Measurements from ENCODE around the gene COLQ.
"Not testable (repeated sequence)": the region's sequence is repeated elsewhere in the genome, so short reads cannot be mapped to it uniquely, and the experiment has no call there.

The COLQ gene

DNA sequence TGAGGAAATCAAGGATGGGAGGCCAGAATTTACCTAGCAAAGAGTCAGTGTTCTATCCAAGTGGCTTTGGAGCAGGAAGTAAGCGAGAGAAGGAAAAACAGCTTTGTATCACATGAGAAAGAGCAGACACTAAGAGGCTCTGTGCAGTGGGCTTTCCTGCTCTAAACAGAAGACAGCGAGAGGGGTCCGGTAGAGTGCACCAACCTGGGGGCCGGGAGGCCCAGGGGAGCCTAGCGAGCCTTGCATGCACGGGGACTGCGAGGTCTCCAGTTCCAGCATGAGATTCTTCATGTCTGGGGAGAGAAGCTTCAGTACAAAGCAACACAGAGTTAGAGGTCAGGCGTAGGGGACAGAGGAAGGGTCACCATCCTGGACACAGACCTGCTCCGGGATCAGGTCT, 33.5 kb downstream of the COLQ start:
- DNase-seq, result no peak

DNA sequence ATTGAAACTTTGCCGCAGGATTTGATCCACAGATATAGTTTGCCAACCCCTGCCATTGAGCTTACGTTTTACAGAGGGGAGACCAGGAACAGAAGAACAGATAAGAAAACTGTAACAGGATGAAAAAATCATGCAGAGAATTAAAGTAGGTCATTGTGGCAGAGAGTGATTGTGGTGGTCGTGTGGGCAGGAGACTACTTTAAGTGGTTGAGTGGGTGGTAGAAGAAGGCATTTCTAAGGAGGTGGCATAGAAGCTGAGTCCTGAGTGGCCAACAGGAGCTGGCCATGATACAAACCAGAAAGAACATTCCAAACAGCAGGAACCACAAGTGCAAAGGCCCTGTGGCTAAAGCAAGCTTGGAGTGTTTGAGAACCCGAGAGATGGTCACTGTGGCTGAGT, 34.5 kb downstream of the COLQ start:
- DNase-seq, result no peak

DNA sequence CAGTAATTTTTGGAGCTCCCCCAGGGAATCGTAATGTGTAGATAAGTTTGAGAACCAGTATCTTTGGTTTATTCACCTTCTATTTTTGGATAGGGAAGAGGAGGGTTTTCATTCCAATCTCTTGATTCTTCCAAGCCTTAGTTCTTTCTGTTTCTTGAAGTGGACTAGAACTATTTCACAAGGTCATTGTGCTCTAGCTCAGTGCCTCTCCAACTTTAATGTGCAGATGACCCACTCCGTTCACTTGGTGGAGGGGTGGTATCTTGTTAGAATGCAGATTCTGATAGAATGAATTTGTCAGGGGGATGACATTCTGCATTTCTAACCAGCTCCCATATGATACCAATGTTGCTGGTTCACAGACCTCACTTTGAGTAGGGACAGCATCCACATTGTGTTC, 35.5 kb downstream of the COLQ start:
- no peak for DNase-seq

DNA sequence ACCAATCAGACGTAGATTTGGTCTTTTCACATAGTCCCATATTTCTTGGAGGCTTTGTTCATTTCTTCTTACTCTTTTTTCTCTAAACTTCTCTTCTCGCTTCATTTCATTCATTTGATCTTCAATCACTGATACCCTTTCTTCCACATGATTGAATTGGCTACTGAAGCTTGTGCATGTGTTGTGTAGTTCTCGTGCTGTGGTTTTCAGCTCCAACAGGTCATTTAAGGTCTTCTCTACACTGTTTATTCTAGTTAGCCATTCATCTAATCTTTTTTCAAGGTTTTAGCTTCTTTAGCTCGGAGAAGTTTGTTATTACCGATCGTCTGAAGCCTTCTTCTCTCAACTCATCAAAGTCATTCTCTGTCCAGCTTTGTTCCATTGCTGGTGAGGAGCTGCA, 37.0 kb downstream of the COLQ start:
- DNase-seq, result not testable (repeated sequence)

GRCh38 chr3:15479400-15480224, 41.9 kb downstream of the COLQ start:
- DNase-seq, result no peak

DNA sequence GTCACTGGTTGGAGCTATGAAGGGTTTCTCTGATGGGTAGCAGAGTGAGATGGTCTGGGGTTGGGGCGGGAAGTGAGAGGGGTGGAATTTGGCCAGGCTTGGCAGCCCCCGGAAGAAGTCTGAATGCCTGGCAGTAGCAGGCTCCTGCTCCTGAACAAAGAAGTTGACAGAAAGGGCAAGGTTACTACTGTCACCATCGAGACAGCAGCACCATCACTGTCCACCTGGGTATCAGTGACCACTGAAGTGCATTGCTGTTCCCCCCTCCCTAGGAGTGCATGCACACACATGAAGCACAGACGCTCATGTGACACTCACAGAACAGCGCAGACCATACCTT, 42.9 kb downstream of the COLQ start:
- DNase-seq, result no peak

DNA sequence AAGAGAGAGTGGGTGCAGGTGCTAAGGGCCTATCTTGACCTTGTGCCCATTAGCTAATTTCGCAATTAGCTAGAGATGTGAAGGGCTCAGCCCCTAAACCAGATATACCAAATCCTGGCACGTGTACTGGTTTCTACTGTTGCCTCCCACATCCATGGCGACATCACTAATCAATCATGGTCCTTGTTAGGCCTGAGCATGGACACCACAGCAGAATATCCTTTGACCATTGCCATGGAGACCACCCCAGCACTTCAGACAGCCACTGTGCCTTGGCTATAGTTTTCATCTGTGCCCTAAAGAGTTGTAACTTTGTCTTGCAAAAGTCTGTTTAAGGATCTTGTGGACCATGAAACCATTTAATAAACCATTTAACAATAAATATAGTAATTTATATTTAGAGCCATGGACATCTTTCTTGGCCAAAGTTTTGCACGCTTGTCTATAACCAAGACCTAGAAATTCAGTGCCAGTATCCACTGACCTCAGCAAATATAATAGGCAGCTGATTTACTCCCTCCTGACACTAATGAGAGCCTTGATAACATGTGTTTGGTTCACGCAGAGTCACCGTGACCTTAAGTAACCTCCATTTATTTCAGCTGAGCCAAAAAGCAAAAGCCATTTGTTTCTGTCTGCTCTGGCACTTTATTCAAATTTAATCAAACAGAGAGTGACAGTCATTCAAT, 43.4 kb downstream of the COLQ start:
- no peak for DNase-seq

GRCh38 chr3:15476378-15476777, 45.1 kb downstream of the COLQ start:
- DNase-seq, result no peak

- DNase-seq, result no peak
These were observed 46.3 kb downstream of the COLQ start for GRCh38 chr3:15475161-15475560.

- DNase-seq, result no peak
These were observed 49.6 kb downstream of the COLQ start for GRCh38 chr3:15471861-15472260.

- DNase-seq, result no peak
These were observed 50.7 kb downstream of the COLQ start for GRCh38 chr3:15470849-15471248.

- no peak for DNase-seq
These were observed 51.2 kb downstream of the COLQ start for GRCh38 chr3:15470261-15470660.

GRCh38 chr3:15467227-15468181, 54.0 kb downstream of the COLQ start:
- DNase-seq, result no peak

- DNase-seq, result no peak
These were observed 55.5 kb downstream of the COLQ start for GRCh38 chr3:15465876-15466585.

- DNase-seq, result no peak
These were observed 59.1 kb downstream of the COLQ start for GRCh38 chr3:15462451-15462850.

GRCh38 chr3:15460891-15461531, 60.5 kb downstream of the COLQ start:
- DNase-seq, result no peak

- no peak for DNase-seq
These were observed 63.2 kb downstream of the COLQ start for GRCh38 chr3:15458212-15458780.

DNA sequence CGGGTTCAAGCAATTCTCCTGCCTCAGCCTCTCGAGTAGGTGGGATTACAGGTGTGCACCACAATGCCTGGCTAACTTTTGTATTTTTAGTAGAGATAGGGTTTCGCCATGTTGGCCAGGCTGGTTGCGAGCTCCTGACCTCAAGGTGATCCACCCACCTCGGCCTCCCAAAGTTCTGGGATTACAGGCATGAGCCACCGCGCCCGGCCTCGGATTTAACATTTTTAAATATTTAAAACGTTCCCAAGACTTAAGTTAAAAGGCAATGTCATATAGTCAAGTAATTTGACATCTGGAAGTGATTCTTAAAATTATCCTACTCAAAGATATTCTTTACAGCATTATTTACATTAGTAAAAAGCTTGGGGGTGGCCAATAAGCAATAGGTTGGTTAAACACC, 64.6 kb downstream of the COLQ start:
- DNase-seq, result not testable (repeated sequence)

DNA sequence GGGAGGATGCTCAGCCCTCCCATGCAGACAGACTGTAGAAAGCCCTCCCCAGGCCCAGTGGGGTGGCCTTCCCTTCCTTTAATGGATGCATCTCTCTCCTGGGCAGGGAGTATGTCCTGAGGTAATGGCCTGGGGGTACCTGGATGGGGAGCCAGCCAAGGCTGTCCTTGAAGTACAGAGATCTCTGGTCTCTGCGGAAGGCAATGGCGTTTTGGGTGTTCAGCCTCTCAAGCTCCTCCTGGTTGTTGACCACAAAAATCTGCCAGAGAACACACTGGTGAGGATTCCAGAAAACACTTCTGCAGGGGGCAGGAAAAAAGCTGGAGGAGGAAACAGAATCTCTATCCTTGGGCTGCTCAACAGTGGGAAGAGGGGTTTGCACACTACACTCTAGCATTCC, 65.2 kb downstream of the COLQ start:
- DNase-seq, result no peak

DNA sequence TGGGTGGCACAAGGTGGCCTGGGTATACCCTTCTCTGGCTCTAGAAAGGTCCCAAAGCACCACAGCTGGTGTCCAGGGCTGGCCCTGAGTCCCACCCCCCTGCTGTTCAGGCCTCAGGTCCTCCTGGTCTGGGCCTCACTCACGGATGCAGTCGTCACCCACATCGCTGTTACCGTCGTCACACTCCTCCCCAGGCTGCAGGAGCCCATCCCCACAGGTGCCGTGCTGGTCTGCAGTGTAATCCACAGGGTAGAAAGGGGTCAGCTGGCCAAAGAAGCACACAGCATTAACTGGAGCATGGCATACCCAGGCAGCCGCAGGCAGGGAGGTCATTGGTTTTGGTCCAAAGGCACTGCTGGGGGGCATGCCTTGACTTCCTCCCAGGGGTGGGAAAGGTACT, 65.8 kb downstream of the COLQ start:
- DNase-seq, result no peak

DNA sequence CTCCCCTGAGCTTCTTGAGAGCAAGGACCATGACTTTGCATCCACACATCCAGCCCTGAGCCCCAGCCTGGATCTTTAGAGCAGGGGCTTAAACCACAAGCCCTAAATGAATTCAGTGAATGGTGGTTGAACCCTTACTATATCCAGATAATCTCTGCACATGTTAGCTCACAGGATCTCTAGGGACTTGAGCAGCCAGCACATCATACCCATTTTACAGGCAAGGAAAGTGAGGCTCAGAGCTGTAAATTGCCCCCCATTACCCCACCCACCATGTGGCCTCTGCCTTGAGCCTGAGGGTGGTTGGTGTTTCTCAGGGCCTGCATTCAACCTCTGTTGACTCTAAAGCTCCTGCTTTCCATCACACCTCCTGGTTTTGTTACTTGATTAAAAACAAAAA, 66.5 kb downstream of the COLQ start:
- no peak for DNase-seq

Data from NCI-H526 treated with DMSO at 0.1 percent for 48 hours (cell line).